HG02981 (cell line): ENCODE data around the gene ARHGAP12.

Experiments
- ATAC-seq: cut with Tn5 transposase; IDR thresholded peaks from one replicate; pipeline ENCODE4 v1.9.1; 2021; ENCODE audit warnings: mild to moderate bottlenecking, moderate library complexity; ENCODE audit not compliant: unreplicated experiment

ARHGAP12 gene

DNA sequence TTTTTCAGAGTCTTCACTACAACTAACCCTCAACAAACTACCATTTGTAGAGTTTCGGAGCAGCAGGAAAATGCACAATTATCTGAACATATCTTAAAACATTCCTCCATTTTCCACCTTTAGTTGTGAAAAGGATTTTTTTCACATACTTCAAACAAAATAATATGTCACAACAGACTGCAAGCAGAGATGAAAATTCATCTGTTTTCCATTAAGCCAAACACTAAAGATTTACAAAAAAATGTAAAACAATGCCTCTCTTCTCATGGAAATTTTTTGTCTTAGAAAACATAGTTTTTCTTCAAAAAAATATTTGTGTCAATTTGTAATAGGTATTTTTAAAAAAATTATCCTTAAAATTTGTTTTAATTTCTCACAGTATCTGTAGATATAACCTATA, 98.9 kb downstream of the ARHGAP12 start:
- ATAC-seq: no peak

DNA sequence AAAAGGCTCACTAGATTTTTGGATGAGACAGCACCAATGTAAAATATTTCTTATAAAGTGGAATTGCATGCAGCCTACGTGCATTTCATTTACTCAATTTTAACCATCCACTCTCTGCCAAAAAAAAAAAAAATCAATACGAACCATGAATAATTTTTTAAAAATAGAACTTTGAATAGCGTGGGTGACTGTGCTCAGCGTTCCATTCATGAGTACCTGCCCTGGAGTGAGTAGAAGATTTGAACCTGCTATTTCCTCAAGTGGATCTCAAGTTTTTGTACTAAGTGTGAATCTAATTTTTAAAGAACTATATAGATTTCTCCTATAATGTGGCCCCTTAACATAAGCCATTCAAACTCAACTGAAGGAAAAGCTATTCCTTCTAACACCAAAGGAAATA, 105.3 kb downstream of the ARHGAP12 start:
- ATAC-seq: no peak

DNA sequence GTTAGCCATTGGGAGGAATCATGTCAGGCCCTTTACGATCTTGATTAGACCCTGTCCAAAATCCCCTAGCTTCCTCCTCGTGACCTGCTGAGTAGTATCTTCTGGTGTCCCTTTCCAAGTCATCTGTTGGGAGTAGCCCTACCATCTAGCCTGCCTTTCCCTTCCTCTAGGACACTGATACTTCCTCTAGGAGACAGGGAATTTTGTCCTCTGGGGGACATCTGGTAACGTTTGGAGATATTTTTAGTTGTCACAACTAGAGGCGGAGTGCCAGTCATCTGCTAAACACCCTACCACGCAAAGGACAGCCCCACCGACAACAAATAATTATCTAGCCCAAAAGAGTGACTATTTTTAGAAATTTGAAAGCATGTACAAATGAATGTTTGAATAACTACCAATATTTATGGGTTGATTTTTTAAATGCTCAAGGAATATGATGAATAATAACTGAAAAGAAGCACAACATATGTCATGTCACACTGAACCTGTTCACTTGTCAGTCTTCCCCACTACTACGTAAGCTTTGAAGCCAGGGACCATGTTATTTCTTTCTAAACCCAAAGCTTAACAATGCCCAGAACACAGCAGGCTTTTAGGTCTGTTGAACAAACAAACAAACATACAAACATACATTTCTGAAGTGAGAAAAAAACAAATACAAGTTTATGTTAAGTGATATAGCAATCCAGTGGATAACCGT, 105.9 kb downstream of the ARHGAP12 start:
- no peak for ATAC-seq

DNA sequence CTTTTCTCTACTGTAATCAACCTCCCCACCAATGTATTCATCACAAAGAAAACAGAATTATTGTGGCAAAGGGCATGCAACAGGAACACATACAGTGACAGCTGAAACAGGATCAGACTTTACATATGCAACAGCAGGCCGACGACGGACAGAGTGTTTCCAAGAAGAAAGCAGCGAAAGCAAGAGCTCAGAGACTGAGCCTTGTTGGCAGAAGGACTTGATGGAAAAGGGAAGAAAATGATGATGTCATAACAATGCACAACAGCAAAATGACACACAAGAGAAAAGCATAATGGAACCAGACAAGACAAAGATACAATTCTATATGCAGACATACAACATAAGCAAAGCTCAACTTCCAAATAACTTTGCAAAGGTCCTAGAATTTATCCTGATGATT, 106.5 kb downstream of the ARHGAP12 start:
- ATAC-seq: no peak

DNA sequence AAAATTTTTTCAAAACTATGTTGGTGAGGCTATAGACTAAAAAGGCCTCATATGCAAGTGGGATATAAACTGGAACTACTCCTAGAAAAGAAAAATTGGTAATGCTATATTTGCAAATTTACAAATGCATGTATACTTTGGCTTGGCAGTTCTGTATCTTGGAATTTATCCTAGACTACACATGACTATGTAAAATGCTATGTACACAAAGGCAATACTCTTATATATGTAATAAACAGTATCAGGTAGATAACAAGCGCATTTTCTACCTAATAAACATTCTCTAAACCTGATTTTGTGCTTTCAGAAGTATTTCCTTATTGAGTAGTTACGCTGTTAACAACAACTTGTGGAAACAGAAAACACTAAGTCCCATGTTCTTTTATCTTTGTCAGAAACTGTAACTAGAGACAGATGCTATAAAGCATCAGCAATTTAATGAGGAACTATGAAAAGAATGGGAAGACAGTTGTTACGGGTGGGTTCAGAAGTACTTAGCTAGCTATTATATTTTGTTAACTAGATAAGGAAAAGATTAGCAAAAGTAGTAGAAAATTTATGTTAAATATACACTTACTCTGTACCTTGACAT, 107.8 kb downstream of the ARHGAP12 start:
- ATAC-seq: no peak

DNA sequence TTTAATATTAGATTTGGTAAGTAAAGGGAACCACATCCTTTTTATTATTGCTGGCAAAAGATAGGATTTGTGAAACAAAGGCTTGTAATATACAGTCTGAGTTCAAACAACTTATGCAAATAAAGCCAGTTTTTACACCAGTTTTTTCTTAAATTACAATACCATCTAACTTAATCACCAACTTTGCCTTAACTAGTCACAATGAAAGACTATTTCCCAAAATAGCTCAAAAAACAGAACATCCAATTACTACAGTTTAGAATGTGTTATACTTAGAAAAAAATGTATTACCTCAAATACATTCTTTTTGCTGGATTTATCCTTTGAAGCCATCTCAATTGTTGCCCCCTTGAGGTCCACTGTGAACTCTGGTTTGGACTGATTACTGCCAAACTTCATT, 108.5 kb downstream of the ARHGAP12 start:
- no peak for ATAC-seq

DNA sequence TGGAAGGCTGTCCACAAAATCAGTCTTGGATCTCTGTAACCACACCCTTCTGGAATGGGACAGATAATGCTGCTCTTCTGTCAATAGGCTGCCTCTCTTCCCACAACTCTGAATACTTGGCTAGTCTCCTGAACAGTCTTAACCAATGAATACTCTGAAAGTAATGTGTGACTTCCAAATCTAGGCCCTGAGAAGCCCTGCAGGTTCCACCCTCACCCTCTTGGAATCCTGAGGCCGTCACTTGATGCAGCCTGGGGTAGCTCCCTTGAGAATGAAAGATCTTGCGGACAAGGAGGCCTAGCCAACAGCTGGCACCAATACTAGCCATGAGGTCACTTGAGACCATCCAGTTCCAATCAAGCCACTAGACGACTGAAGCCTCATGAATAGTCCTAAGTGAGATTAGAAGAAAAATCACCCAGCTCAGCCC, 109.2 kb downstream of the ARHGAP12 start:
- no peak for ATAC-seq

DNA sequence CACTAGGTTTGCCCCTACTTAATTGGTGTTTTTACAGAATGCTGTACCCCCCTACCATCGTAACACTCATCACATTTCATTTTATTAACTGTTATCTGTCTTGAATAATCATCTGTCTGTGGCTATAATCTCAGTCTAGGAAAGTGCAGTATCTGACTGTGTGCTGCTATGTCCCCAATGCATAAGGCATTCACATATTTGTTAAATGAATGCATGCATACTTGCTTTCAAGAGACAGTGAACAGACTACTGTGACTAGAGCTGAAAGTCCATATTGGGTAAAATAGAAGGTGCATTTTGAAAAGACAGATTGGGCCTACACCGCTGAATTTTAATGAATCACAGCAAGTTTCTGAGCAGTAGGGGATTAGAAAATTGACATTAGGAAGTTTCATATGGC, 112.3 kb downstream of the ARHGAP12 start:
- ATAC-seq: no peak

DNA sequence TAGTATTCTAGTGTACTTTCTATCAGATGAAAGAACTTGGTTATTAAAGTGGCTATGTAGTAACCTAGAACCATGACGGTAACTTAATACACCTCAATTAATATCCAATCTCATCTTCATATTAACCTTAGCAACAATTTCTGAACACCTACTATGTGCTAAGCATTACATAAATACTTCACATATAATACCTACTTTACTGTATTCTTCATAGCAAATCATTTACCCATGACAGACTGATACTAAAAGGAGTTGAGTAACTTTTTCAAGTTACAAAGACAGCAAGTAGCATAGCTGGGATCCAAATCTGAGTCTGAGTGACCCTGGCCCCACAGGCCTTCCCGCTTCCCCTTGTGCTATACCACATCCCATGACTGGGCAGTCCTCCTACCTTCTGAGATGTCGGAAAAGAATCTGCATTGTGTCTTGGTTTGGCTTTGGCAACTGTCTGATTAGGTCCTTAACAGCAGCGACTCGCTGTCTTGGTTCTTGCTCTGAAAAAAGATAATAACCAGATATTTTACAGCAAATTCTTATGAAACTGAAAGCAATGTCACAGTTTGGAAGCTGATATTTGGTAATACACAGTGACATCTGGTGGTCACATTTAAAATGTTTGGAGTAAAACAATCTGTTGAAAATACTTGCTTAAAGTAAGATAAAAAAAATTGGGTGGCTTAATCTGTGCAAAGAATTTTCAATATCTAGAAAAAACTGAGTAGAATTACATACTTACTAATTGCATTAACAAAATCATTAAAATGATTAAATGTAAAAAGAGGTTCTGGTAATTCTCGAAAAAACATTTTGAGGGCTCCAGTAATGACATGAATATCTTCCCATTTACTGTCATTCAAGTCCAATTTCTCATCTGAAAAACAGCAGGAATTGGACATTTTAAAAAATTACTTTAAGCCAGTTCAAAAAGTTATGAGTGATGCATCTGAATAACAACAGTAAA, 120.1 kb downstream of the ARHGAP12 start:
- ATAC-seq: no peak

DNA sequence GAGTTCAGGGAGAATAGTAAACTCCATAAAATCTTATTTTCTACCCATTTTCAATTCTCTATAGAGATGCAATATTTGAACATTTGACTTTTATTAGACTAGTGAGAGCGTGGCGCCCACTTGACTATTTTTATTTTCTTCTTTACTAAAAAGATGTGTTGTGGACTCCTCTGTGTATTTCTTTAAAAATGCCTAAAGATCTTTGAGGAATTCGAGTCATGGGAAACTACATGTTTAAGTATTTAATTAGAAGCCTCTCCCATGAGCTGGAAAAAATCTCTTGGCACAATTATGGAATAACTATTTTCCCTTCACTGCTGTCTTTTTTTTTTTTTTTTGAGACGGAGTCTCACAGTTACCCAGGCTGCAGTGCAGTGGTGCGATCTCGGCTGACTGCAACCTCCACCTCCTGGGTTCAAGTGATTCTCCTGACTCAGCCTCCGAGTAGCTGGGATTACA, 124.2 kb downstream of the ARHGAP12 start:
- no peak for ATAC-seq

DNA sequence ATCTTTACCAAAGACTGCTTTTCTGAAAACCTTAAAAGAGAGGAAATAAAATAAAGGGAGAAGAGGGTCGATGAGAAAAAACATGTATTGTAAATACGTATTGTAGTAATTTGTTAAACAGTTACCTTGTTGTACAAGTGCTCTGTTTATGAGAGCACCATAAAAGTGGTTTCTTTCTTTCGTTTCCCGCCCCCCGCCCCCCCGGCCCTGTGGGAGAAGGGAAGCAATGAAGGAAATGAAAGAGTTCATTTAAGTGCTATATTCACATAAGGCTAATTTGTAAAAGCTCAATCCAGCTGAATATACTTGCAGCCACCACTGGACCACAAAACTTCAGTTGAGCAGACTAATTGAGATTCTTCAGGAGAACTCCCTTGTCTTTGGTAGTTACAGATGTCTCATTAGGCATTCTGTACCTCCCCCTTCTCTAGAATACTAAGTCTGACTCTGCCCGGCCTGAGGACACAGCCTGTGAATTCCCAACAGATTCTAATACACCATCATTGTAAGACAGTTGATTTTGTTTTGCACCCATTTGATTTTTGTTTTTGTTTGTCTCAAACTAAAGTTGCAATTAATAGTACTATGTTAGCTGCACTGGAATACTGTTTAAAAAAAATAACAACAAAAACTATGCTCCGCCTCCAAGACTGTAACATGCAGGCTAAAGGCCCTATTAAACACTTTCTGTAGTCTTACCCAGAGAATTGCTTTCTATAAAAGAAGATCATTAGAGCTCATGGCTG, 124.9 kb downstream of the ARHGAP12 start:
- no peak for ATAC-seq

DNA sequence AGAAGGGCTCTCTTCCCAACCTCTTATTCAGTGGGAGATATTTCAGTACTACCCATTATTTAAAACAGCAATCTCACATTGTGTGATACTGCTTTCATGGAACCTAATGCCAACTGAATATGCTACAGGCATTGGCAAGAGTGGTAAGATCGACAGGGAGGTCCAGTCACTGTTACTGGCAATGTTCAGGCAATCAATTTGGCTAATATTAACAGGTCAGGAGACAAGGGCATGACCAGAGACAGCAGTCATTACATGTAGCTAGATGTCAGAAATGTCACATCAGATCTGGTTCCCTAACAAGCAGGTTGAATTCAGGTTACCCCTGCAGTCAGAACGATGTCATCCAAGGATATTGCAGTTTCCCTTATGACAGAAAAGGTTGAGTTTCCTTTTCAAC, 129.4 kb downstream of the ARHGAP12 start:
- ATAC-seq: no peak

DNA sequence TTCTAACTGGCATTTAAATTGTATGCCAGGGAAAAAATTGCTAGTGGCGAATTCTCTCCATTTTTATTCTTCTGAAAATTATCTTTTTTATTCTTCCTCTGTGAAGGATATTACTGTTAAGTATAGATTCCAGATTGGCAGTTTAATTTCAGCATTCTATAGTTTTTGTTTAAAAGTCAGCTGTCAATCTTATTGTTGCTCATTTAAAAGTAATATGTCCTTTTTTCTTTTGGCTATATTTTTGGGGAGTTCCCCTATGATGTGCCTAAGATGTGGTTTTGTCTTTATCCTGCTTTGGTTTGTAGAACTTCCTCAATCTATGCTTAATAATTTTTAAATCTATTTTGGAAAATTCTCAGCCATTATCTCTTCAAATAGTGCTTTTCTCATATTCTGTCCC, 135.9 kb downstream of the ARHGAP12 start:
- ATAC-seq: no peak

DNA sequence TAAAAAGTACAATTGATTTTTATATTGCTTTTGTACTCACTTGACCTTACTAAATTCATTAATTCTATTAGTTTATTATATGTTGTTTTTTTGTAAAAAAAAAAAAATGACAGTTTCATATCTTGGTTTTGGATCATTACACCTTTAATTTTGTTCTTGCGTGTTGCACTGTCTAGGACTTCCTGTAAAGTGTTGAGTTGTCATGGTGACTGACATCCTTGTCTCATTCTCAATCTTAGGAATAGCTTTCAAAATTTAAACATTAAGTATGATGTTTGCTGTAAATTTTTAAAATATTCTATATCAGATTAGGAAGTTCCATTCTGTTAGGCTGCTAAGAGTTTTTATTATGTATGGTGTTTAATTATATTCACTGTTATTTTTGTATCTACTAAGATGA, 139.1 kb downstream of the ARHGAP12 start:
- no peak for ATAC-seq

DNA sequence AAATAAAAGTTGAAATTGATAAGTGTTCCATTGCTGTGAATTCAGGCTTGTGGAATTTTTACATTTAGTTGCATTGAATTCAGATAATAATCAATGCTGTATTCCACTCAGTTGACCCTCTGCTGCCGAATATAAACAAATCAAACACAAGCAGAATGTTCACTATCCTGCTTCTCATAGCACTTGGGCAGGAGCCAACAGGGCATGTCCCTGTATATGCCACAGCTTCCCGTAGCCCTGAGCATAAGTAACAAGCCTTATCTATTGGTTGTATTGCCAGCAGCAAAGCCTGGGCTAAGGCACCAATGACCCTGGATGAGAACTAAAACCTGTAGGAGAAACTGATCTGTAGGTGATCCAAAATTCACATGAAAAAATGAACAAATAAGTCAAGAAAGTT, 145.9 kb downstream of the ARHGAP12 start:
- ATAC-seq: no peak

DNA sequence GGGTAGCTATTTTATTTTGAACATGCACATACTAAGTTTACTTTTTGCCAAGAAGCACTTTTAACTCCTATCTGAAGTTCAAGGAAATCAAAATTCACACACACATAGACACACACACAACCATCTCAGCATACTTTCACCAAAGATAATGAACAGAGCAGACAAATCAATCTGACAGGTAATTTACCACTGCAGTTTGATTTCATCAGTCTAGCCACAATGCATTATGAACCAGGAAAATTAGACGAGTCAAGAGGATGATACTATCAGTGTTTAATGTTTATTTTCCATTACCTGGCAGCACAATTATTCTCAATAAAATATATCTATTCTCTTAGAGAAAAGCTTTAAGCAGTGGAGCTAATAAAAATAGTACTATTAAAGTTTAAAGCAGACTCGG, 147.9 kb downstream of the ARHGAP12 start:
- no peak for ATAC-seq

DNA sequence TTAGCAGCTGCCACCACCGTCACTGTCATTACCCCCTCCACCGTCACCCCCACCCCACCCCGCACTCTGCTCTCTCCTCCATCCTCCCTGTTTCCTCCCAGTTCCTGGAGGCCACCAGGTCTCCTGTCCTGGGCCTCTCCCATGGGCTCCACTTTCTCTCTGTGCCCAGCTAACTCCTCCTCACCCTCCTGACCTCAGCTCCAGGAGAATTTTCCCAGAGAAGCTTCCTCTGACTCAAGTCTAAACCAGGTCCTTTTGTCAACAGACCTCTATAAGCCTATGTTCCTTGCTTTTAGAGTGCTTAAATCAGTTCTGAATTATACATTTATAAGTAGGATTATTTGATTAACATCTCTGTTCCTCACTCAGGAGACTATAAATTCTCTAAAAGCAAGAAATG, 150.0 kb downstream of the ARHGAP12 start:
- no peak for ATAC-seq

DNA sequence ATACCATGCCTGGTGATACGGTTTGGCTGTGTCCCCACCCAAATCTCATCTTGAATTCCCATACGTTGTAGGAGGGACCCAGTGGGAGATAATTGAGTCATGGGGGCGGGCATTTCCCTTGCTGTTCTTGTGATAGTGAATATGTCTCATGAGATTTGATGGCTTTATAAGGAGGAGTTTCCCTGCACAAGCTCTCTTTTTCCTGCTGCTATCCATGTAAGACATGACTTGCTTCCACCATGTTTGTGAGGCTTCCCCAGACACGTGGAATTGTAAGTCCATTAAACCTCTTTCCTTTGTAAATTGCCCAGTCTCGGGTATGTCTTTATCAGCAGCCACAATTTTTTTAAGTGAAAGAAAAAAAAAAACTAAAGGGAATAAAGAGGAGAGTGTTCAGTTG, 152.5 kb downstream of the ARHGAP12 start:
- no peak for ATAC-seq

DNA sequence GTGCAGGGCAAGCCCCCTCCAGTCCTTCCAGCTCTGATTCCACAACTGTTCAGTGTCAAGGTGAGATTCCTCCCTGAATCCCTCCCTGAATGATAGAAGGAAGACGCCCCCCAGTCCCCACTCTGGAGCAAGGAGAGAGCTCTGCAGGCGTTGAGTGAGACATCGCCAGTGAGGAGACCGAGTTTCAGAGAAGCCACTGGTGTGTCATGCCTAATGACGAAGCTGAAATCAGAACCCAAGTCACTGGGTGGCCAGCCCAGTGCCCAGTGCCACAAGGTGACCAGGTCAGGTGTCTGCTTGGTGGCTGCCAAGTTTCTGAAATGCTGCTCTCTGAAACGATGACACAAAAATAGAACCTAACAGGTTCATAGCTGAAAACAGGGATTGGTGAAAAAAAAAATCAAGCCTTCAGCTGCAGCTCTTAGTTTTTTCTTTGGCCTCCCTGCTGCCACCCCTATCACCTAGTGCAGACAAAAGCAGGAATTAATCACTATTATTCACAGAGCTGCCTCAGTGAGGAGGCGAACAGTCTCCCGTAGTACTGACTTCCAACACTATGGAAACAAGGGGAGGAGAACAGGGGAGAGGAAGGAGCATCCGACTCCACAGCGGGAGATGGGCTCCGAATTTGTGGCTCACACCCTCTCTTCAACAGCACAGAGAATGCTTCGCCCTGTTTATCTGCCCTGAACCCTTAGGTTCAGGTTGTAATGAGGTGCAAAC, 153.5 kb downstream of the ARHGAP12 start:
- no peak for ATAC-seq

DNA sequence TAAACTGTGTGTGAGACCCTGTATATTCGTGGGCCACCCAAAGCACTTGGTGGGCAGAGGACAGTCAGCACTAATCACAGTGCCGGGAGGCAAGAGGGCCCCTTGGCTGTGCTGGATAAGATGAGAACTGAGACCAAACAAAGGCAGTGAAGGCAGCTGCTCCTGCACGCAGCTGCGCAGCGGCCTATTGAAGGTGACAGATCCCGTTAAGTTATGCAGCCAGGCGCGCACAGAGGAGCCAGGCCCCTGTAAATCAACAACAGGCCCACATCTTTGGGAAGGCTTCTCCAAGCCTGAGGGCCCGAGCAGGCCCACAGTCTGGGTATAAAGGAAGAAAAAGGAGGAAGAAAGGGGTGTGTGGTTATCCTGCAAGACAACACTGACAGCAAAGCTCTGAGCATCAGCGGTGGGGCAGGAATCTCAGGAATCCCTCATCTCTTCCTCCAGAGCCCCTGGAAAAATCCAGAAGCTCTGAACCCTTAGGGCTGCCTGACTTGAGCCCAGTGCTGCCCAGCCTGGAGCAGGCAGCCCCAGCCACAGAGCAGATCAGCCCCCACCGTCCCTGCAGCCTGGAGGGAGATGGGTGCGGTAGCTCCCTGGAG, 154.2 kb downstream of the ARHGAP12 start:
- no peak for ATAC-seq
